ENCODE results near the gene NOL8.

The NOL8 gene

DNA sequence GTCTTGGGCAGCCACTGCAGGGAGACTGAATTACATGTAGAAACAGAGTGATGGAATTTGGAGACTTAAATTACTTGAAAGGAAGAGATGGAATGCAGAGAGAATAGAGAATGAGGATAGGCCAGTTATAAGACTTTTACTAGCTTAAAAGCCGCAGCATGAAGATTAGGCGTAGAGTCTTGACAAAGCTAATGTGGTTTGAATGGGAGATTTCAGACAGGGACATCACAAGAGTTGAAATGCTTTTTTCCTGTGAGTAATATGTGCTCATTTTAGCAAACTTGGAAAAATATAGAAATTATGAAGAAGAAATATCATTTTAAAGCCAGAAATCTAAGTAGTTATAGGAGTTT is 8.1 kb upstream of the NOL8 start:
- H3K36me3 ChIP-seq (ENCODE audit: control insufficient read depth, insufficient read depth, low read length): no peaks in the 10 kb centered on the region
- no peaks in the 10 kb centered on the region for H3K9me3 ChIP-seq (ENCODE audit: control insufficient read depth, low read length)
- no peaks in the 10 kb centered on the region for H3K27me3 ChIP-seq (ENCODE audit: control insufficient read depth, insufficient read depth, low read length)
- no peak overlapping the region for H3K9ac ChIP-seq (ENCODE audit: low read length)
- H3K4me3 ChIP-seq (ENCODE audit: low read length): no peak overlapping the region
- no peaks in the 10 kb centered on the region for H3K4me1 ChIP-seq (ENCODE audit: control insufficient read depth, insufficient read depth, low read length)

DNA sequence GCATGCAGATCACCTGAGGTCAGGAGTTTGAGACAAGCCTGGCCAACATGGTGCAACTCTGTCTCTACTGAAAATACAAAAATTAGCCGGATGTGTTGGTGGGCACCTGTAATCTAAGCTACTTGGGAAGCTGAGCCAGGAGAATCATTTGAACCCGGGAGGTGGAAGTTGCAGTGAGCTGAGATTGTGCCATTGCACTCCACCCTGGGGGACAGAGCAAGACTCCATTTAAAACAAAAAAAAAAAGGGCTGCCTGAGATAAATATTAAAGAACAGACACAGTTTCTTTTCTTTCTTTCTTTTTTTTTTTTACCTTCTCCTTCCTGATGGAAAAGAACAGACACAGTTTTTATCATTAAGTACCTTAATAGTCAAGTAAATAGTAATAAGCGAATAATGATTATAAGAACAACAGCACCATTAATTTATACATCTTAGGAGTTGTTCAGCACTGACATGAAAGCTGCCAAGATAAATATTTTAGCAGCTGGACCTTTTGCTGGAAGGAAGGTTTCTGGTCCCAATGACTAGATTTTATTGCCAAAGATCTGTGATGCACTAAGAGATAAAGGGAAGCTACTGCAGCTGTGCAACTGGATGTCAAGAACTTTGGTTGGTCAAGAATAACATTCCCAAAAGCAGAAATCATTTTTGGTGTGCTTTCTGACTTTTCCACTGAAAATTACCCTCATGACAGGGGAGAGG is 7.6 kb upstream of the NOL8 start:
- no peaks in the 10 kb centered on the region for H3K9me3 ChIP-seq (ENCODE audit: control insufficient read depth, low read length)
- no peak overlapping the region for H3K9ac ChIP-seq (ENCODE audit: low read length)
- H3K27me3 ChIP-seq (ENCODE audit: control insufficient read depth, insufficient read depth, low read length): no peaks in the 10 kb centered on the region
- H3K36me3 ChIP-seq (ENCODE audit: control insufficient read depth, insufficient read depth, low read length): no peaks in the 10 kb centered on the region
- no peak overlapping the region for H3K4me3 ChIP-seq (ENCODE audit: low read length)
- H3K4me1 ChIP-seq (ENCODE audit: control insufficient read depth, insufficient read depth, low read length): no peaks in the 10 kb centered on the region

DNA sequence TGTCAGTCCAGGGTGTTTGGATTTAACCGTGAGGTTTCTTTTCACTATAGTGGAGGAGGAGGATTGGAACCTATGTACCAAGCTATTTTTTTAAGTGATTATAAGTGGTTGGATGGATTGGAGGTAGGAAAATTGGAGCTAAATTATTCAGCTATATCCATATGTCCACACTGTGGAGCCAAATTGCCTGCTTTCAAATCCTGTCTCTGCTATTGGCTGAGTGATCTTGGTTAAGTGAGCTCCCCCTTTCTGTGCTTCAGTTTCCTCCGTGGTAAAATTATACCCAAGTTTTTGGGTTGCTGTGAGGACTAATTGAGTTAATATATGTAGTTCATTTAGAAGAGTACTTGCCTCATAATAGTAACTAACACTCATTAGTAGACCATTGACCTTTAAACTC is 3.1 kb upstream of the NOL8 start:
- H3K9ac ChIP-seq (ENCODE audit: low read length): no peak overlapping the region
- no peaks in the 10 kb centered on the region for H3K36me3 ChIP-seq (ENCODE audit: control insufficient read depth, insufficient read depth, low read length)
- H3K27me3 ChIP-seq (ENCODE audit: control insufficient read depth, insufficient read depth, low read length): no peaks in the 10 kb centered on the region
- no peaks in the 10 kb centered on the region for H3K9me3 ChIP-seq (ENCODE audit: control insufficient read depth, low read length)
- peaks cover 14% of the 10 kb centered on the region for H3K4me1 ChIP-seq (ENCODE audit: control insufficient read depth, insufficient read depth, low read length)
- no peak overlapping the region for H3K4me3 ChIP-seq (ENCODE audit: low read length)

DNA sequence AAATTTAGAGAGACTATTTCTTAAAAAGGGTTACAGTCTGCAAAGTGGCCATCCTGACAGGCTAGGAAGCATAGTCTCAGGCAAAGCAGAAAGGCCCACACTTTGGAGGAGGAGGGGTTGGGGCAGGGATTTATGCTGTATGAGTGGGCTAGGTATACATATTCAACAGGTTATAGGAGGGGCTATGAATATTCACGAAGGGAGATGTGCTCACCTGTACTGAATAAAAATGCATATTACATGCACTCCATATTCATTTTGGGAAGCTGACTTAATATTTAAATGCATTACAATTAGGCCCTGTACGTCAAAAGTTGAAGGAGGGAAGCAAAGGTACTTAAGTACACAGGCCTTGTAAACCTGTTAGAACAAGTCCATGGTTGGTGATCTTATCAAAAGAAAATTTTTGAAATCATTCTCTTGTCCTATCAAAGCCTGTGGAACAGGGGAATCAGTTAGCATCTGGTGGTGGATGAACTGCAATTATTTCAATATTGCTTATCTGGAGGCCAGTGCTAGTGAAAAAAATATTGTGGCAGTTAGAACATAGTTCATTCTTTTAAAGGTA is 2.2 kb upstream of the NOL8 start:
- Histone ChIP-seq H3K4me3 (ENCODE audit: low read length) (no peak overlapping the region), H3K9me3 (ENCODE audit: control insufficient read depth, low read length) (no peaks in the 10 kb centered on the region), H3K9ac (ENCODE audit: low read length) (no peak overlapping the region), H3K27me3 (ENCODE audit: control insufficient read depth, insufficient read depth, low read length) (no peaks in the 10 kb centered on the region), H3K36me3 (ENCODE audit: control insufficient read depth, insufficient read depth, low read length) (no peaks in the 10 kb centered on the region), H3K4me1 (ENCODE audit: control insufficient read depth, insufficient read depth, low read length) (peaks cover 14% of the 10 kb centered on the region)

DNA sequence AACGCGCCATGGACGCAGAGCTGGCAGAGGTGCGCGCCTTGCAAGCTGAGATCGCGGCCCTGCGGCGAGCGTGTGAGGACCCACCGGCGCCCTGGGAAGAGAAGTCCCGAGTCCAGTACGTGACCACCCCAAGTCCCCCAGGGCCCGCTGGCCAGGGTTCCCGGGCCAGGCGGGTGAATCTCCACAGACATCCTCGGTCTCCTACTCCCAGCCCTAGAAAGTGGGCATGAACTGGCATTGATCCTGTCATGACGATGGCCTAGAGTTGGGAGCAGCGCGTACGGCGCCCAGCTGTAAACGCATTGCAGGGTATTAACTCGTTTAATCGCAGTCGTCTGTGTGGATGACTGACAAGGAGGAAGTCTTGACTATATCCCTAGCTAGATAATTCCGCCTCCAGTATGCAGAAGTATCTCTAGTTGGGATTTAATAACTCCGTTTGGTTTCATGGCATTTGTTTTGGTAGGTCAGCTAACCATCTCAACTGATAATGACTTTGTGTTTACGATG is 896 bp upstream of the NOL8 start:
- Histone ChIP-seq H3K4me3 (ENCODE audit: low read length) (peak overlapping the region; percentile 98), H3K9me3 (ENCODE audit: control insufficient read depth, low read length) (no peaks in the 10 kb centered on the region), H3K9ac (ENCODE audit: low read length) (peak overlapping the region; percentile 92), H3K27me3 (ENCODE audit: control insufficient read depth, insufficient read depth, low read length) (no peaks in the 10 kb centered on the region), H3K36me3 (ENCODE audit: control insufficient read depth, insufficient read depth, low read length) (no peaks in the 10 kb centered on the region), H3K4me1 (ENCODE audit: control insufficient read depth, insufficient read depth, low read length) (peaks cover 14% of the 10 kb centered on the region)

DNA sequence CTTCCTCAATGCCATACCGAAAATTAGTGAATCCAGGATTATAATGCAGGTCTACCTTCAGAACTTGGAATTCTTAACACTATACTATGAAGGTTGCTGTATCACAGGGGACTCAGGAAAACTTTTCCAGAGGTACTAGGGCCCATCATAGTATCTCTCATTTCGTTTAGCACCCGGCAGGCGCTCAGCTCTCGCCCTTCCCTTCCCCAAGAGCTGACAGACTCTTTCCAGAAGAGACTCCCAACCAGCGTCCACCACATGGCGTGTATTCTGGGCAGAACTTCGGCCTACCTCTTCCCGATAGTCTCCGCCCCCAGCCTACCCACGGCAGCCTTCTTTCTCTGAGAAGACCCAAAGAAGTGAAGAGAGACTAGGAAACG is 271 bp downstream of the NOL8 start:
- Histone ChIP-seq H3K4me3 (ENCODE audit: low read length) (peak overlapping the region; percentile 98), H3K9me3 (ENCODE audit: control insufficient read depth, low read length) (no peaks in the 10 kb centered on the region), H3K36me3 (ENCODE audit: control insufficient read depth, insufficient read depth, low read length) (peaks cover 4% of the 10 kb centered on the region), H3K27me3 (ENCODE audit: control insufficient read depth, insufficient read depth, low read length) (no peaks in the 10 kb centered on the region), H3K9ac (ENCODE audit: low read length) (peak overlapping the region; percentile 92), H3K4me1 (ENCODE audit: control insufficient read depth, insufficient read depth, low read length) (peaks cover 14% of the 10 kb centered on the region)

DNA sequence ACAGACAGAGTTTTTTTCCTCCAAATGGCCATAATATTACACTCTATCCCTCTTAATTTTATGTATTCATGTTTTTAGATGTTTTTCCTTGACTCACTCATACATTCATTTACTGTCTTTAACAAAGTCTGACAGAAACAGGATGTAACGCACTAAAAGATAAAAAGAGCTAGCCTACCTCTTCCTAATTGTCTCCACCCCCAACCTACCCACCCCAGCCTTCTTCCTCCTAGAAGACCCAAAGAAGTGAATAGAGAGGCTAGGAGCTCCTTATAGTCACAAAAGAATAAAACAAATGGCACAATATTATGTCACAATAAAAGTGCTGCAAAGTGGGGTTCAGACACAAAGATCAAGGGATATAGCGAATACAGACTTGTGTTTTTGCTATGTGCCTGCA is 719 bp downstream of the NOL8 start:
- Histone ChIP-seq H3K27me3 (ENCODE audit: control insufficient read depth, insufficient read depth, low read length) (no peaks in the 10 kb centered on the region), H3K4me3 (ENCODE audit: low read length) (peak overlapping the region; percentile 98), H3K9ac (ENCODE audit: low read length) (peak overlapping the region; percentile 92), H3K4me1 (ENCODE audit: control insufficient read depth, insufficient read depth, low read length) (peaks cover 14% of the 10 kb centered on the region), H3K36me3 (ENCODE audit: control insufficient read depth, insufficient read depth, low read length) (peaks cover 4% of the 10 kb centered on the region), H3K9me3 (ENCODE audit: control insufficient read depth, low read length) (no peaks in the 10 kb centered on the region)

DNA sequence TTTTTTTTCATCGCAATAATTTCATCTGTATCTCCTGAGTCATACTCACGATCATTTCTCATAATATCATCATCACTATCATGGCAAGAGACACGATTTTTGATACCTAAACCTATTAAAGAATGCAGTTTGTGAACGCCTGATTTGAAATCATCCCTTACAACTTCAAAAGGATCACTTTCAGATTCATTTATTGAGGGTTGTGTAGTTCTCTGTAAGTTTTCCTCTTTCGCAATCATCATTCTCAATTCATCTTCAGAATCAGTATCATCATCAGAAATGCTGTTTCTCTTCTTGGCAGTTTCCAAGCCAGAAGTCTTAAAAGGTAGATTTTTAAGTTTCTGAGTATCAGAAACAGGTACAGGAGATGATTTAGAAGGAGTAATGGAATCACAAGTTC is 9.7 kb downstream of the NOL8 start:
- H3K4me3 ChIP-seq (ENCODE audit: low read length): no peak overlapping the region

DNA sequence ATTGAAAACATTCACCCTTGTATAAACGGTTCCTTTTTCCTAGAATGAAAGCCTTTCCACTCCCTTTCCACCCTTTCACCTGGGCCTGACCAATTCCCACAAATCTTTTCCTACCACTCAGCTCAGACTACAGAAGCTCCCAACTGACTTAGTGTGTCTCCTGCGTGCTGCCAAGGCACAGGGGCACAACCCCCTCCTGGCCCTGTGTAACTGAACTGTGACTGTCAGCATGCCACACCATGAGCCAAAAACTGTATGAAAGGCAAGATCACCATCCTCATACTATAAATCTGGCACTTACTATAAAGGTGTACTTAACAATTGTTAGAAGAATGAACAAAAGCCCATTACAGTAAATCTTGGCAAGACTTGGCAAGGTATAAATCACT is 11.5 kb downstream of the NOL8 start:
- Histone ChIP-seq H3K4me1 (ENCODE audit: control insufficient read depth, insufficient read depth, low read length) (no peaks in the 10 kb centered on the region), H3K27me3 (ENCODE audit: control insufficient read depth, insufficient read depth, low read length) (no peaks in the 10 kb centered on the region), H3K4me3 (ENCODE audit: low read length) (no peak overlapping the region), H3K9ac (ENCODE audit: low read length) (no peak overlapping the region), H3K9me3 (ENCODE audit: control insufficient read depth, low read length) (no peaks in the 10 kb centered on the region), H3K36me3 (ENCODE audit: control insufficient read depth, insufficient read depth, low read length) (no peaks in the 10 kb centered on the region)

More for the DNA sequence above, 9.7 kb downstream of the NOL8 start:
- H3K9ac ChIP-seq (ENCODE audit: low read length): no peak overlapping the region
- H3K9me3 ChIP-seq (ENCODE audit: control insufficient read depth, low read length): no peaks in the 10 kb centered on the region
- peaks cover 4% of the 10 kb centered on the region for H3K36me3 ChIP-seq (ENCODE audit: control insufficient read depth, insufficient read depth, low read length)
- no peaks in the 10 kb centered on the region for H3K27me3 ChIP-seq (ENCODE audit: control insufficient read depth, insufficient read depth, low read length)
- no peaks in the 10 kb centered on the region for H3K4me1 ChIP-seq (ENCODE audit: control insufficient read depth, insufficient read depth, low read length)

DNA sequence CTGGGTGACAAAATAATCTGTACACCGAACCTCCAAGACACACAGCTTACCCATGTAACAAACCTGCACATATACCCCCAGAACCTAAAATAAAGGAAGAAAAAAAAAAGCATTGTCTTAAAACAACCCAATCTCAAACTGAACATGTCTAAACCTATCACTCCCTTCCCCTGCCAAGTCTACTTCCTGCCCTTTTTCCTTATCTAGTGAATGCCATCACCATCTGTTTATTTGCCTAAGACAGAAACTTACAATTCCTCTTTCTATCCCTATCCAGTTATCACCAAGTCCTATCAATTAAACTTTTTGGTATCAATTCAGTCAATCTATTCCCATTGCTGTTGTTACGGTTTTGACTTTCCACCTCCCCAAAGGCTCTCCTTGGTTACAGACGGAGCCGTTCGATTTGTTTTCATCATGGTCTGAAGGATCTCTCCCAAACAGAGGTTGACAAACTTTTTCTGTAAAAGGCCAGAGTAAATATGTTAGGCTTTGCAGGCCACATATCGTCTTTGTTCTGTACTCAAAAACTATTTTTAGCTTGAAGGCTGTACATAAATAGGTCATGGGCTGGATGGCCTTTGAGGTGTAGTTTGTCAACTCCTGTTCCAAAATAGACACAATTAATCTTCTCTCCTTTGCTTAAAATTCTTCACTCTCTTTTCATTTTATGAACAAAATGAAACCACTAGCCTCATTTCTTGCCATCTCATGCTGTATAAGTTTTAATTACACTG is 12.1 kb downstream of the NOL8 start:
- Histone ChIP-seq H3K4me1 (ENCODE audit: control insufficient read depth, insufficient read depth, low read length) (no peaks in the 10 kb centered on the region), H3K36me3 (ENCODE audit: control insufficient read depth, insufficient read depth, low read length) (no peaks in the 10 kb centered on the region), H3K9ac (ENCODE audit: low read length) (no peak overlapping the region), H3K9me3 (ENCODE audit: control insufficient read depth, low read length) (no peaks in the 10 kb centered on the region), H3K27me3 (ENCODE audit: control insufficient read depth, insufficient read depth, low read length) (no peaks in the 10 kb centered on the region), H3K4me3 (ENCODE audit: low read length) (no peak overlapping the region)

DNA sequence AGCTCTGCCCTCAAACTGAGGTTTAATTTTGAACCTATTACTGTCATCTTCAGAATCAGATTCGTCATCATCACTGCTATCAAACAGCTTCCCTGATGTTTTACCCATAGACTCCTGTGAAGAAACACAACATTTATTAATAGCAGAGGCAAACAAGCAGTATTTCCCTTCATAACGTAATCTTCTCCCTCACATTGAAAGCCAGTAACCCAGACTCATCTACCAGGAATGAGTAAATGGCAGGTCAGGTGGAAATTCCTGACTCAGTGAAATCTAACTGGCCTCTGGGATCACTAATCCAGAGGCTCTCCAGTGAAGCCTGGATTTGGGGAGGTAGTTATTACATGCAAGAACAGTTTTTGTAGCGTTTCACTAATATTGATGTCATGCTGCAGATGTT is 14.6 kb downstream of the NOL8 start:
- no peak overlapping the region for H3K4me3 ChIP-seq (ENCODE audit: low read length)
- H3K9me3 ChIP-seq (ENCODE audit: control insufficient read depth, low read length): no peaks in the 10 kb centered on the region
- no peaks in the 10 kb centered on the region for H3K27me3 ChIP-seq (ENCODE audit: control insufficient read depth, insufficient read depth, low read length)
- no peak overlapping the region for H3K9ac ChIP-seq (ENCODE audit: low read length)
- no peaks in the 10 kb centered on the region for H3K36me3 ChIP-seq (ENCODE audit: control insufficient read depth, insufficient read depth, low read length)
- H3K4me1 ChIP-seq (ENCODE audit: control insufficient read depth, insufficient read depth, low read length): no peaks in the 10 kb centered on the region

DNA sequence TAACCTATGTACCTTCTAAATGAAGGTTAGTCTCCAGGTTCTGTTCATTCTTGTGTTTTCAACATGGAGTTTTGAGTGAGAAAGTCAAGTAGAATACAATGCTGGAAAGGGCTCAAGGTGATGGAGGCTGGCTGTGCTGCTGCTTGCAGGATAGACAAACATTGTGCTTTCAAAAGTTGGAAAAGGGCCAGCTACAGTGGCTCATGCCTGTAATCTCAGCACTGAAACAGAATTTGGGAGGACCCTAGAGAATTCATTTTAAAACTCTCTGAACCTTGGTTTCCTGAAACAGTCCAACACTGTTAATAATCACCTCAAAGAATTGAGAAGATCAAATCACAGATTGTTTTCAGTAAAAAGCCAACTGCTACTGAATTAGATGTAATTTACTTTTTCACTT is 16.3 kb downstream of the NOL8 start:
- Histone ChIP-seq H3K9ac (ENCODE audit: low read length) (no peak overlapping the region), H3K9me3 (ENCODE audit: control insufficient read depth, low read length) (no peaks in the 10 kb centered on the region), H3K4me1 (ENCODE audit: control insufficient read depth, insufficient read depth, low read length) (no peaks in the 10 kb centered on the region), H3K27me3 (ENCODE audit: control insufficient read depth, insufficient read depth, low read length) (no peaks in the 10 kb centered on the region), H3K4me3 (ENCODE audit: low read length) (no peak overlapping the region), H3K36me3 (ENCODE audit: control insufficient read depth, insufficient read depth, low read length) (no peaks in the 10 kb centered on the region)
